H9 (cell line): ENCODE data around the gene MICAL3. TPM values are rescaled to one million over a fixed set of nuclear protein-coding genes. Genes with fewer than 3 reads are reported as not detected.

Source experiments
- DNase-seq: peaks from one replicate; pipeline ENCODE4 v3.0.0-alpha.2; 2017
- H2AFZ ChIP-seq: one replicate; pipeline ENCODE4 v1.6.1; 2013; ENCODE audit warnings: mild to moderate bottlenecking, low read length, control low read depth, moderate library complexity
- H2AK5ac ChIP-seq: 2 replicates; pipeline ENCODE4 v1.6.1; 2013; ENCODE audit warnings: low read length, control low read depth, mixed read lengths; ENCODE audit not compliant: insufficient read length
- H2BK120ac ChIP-seq: one replicate; pipeline ENCODE4 v1.6.1; 2013; ENCODE audit warnings: low read depth, mild to moderate bottlenecking, low read length, control low read depth, inconsistent platforms; ENCODE audit not compliant: poor library complexity, severe bottlenecking
- H2BK12ac ChIP-seq: 2 replicates; pipeline ENCODE4 v1.6.1; 2013; ENCODE audit warnings: low read length, control low read depth, mixed read lengths, low read depth; ENCODE audit not compliant: insufficient read length
- H2BK15ac ChIP-seq: 2 replicates; pipeline ENCODE4 v1.6.1; 2013; ENCODE audit warnings: low read depth, low read length, control low read depth
- H2BK20ac ChIP-seq: one replicate; pipeline ENCODE4 v1.6.1; 2013; ENCODE audit warnings: low read depth, mild to moderate bottlenecking, low read length, control low read depth, inconsistent platforms; ENCODE audit not compliant: poor library complexity, severe bottlenecking
- H2BK5ac ChIP-seq: 2 replicates; pipeline ENCODE4 v1.6.1; 2013; ENCODE audit warnings: low read length, control low read depth, mixed read lengths; ENCODE audit not compliant: insufficient read length
- H3K14ac ChIP-seq: 2 replicates; pipeline ENCODE4 v1.6.1; 2013; ENCODE audit warnings: low read length, control low read depth; ENCODE audit not compliant: insufficient read depth
- H3K18ac ChIP-seq: 2 replicates; pipeline ENCODE4 v1.6.1; 2013; ENCODE audit warnings: low read depth, mild to moderate bottlenecking, mixed read lengths, low read length, control low read depth; ENCODE audit not compliant: insufficient read length
- H3K23ac ChIP-seq: 2 replicates; pipeline ENCODE4 v1.6.1; 2013; ENCODE audit warnings: low read length, control low read depth, mixed read lengths, low read depth; ENCODE audit not compliant: insufficient read length
- H3K23me2 ChIP-seq: 2 replicates; pipeline ENCODE4 v1.6.1; 2013; ENCODE audit warnings: low read depth, mild to moderate bottlenecking, mixed read lengths, low read length, control low read depth; ENCODE audit not compliant: insufficient read length, poor library complexity, severe bottlenecking
- H3K27ac ChIP-seq: 2 replicates; pipeline ENCODE4 v1.5.1; 2013; ENCODE audit warnings: low read length, control low read depth, mixed read lengths, low read depth; ENCODE audit not compliant: insufficient read length
- H3K27me3 ChIP-seq: 2 replicates; pipeline ENCODE4 v1.6.1; 2013; ENCODE audit warnings: low read length, control low read depth, inconsistent platforms; ENCODE audit not compliant: insufficient read depth
- H3K4ac ChIP-seq: 2 replicates; pipeline ENCODE4 v1.6.1; 2013; ENCODE audit warnings: low read depth, mild to moderate bottlenecking, control low read depth, inconsistent platforms, low read length, moderate library complexity
- H3K4me1 ChIP-seq: 2 replicates; pipeline ENCODE4 v1.6.1; 2013; ENCODE audit warnings: low read length, control low read depth, inconsistent platforms; ENCODE audit not compliant: insufficient read depth
- H3K4me2 ChIP-seq: 2 replicates; pipeline ENCODE4 v1.6.1; 2013; ENCODE audit warnings: low read length, control low read depth, mixed read lengths; ENCODE audit not compliant: insufficient read length, insufficient read depth
- H3K56ac ChIP-seq: 2 replicates; pipeline ENCODE4 v1.6.1; 2013; ENCODE audit warnings: low read depth, mild to moderate bottlenecking, mixed read lengths, low read length, control low read depth; ENCODE audit not compliant: insufficient read length
- H3K79me1 ChIP-seq: 2 replicates; pipeline ENCODE4 v1.6.1; 2013; ENCODE audit warnings: low read depth, mild to moderate bottlenecking, moderate library complexity, low read length, control low read depth, inconsistent platforms; ENCODE audit not compliant: insufficient read depth, poor library complexity, severe bottlenecking
- H3K79me2 ChIP-seq: 2 replicates; pipeline ENCODE4 v1.6.1; 2013; ENCODE audit warnings: low read length, control low read depth, inconsistent platforms; ENCODE audit not compliant: insufficient read depth
- H3K9ac ChIP-seq: 2 replicates; pipeline ENCODE4 v1.6.1; 2013; ENCODE audit warnings: low read length, control low read depth, mixed read lengths; ENCODE audit not compliant: insufficient read length; ENCODE audit errors: extremely low read depth
- H3K9me3 ChIP-seq: one replicate; pipeline ENCODE4 v1.6.1; 2013; ENCODE audit warnings: low read depth, low read length, inconsistent platforms; ENCODE audit not compliant: control insufficient read depth
- H3T11ph ChIP-seq: one replicate; pipeline ENCODE4 v1.6.1; 2013; ENCODE audit warnings: mild to moderate bottlenecking, low read length, control low read depth, inconsistent platforms
- H4K20me1 ChIP-seq: one replicate; pipeline ENCODE4 v1.6.1; 2013; ENCODE audit not compliant: control insufficient read depth, insufficient read length, insufficient read depth
- H4K5ac ChIP-seq: 2 replicates; pipeline ENCODE4 v1.6.1; 2013; ENCODE audit warnings: low read depth, mild to moderate bottlenecking, mixed read lengths, low read length, control low read depth; ENCODE audit not compliant: insufficient read length
- H4K8ac ChIP-seq: replicated peaks from 2 replicates; pipeline ENCODE4 v1.6.1; 2013; ENCODE audit warnings: low read length, control low read depth, mixed read lengths, low read depth; ENCODE audit not compliant: insufficient read length
- H4K91ac ChIP-seq: 2 replicates; pipeline ENCODE4 v1.6.1; 2013; ENCODE audit warnings: low read depth, mild to moderate bottlenecking, moderate library complexity, mixed read lengths, low read length, control low read depth; ENCODE audit not compliant: insufficient read length
- H3K27ac Mint-ChIP-seq, 3 experiments: 2 replicates in 2 of 3; 3 replicates in 1 of 3; pipeline ENCODE4 v1.8.0; 2020 to 2021; ENCODE audit warnings: mixed read lengths in 3 of 3, mild to moderate bottlenecking in 1 of 3, moderate library complexity in 1 of 3
- H3K27me3 Mint-ChIP-seq: 2 replicates; pipeline ENCODE4 v1.8.0; 2021; ENCODE audit warnings: low read depth, mild to moderate bottlenecking, moderate library complexity, mixed read lengths
- H3K36me3 Mint-ChIP-seq, 3 experiments: 2 replicates in 2 of 3; 3 replicates in 1 of 3; pipeline ENCODE4 v1.8.0; 2020 to 2021; ENCODE audit warnings: low read depth in 3 of 3, mixed read lengths in 3 of 3; ENCODE audit not compliant: insufficient read depth in 1 of 3
- H3K4me1 Mint-ChIP-seq, 2 experiments: 2 replicates each; pipeline ENCODE4 v1.8.0; 2020; ENCODE audit warnings: mixed read lengths in 2 of 2
- H3K4me3 Mint-ChIP-seq, 2 experiments: 2 replicates in 1 of 2; 3 replicates in 1 of 2; pipeline ENCODE4 v1.8.0; 2020 to 2021; ENCODE audit warnings: mild to moderate bottlenecking in 2 of 2, mixed read lengths in 2 of 2, moderate library complexity in 1 of 2
- H3K9me3 Mint-ChIP-seq, 2 experiments: 2 replicates in 1 of 2; 3 replicates in 1 of 2; pipeline ENCODE4 v1.8.0; 2020; ENCODE audit warnings: mild to moderate bottlenecking in 2 of 2, mixed read lengths in 2 of 2, moderate library complexity in 1 of 2
- CTCF ChIP-seq: fragments of 200-600 bp; sonication (generic); conservative IDR thresholded peaks from 3 replicates; pipeline ENCODE4 v1.8.0; 2021; ENCODE audit warnings: antibody characterized with exemption, mild to moderate bottlenecking
- WGBS: extraction: QIAGEN DNeasy Blood & Tissue Kit; methylation state at CpG from one replicate; pipeline ENCODE4 v1.1.7; 2013; ENCODE audit warnings: missing lambda C conversion rate, low lambda C conversion rate, mixed read lengths; ENCODE audit not compliant: insufficient read length; ENCODE audit errors: extremely low coverage; 5-methylcytosine and 5-hydroxymethylcytosine counted together
- total RNA-seq: library from RNA; stranded (reverse); gene quantifications from 2 replicates; pipeline ENCODE4 v1.2.1, GENCODE V29; 2021

The MICAL3 gene
- total RNA-seq, 1 experiment from 2014 or later, result 50.2 TPM

GRCh38 chr22:17942721-17943120, 81.6 kb downstream of the MICAL3 start:
- peaks cover 62 to 83% of the 10 kb centered on the region in 2 experiments for H3K4me1 Mint-ChIP-seq
- no CpG with 5 or more reads among the region's 8 CpGs for WGBS
- no peak overlapping the region for H2BK5ac ChIP-seq
- H3K4me3 Mint-ChIP-seq, result no peak overlapping the region
- H3K79me2 ChIP-seq, result peaks cover 2% of the 10 kb centered on the region; the same call in 1 of the 2 replicates
- H2BK12ac ChIP-seq, result no peak overlapping the region
- no peak overlapping the region for H3K56ac ChIP-seq
- no peaks in the 10 kb centered on the region for H3K36me3 Mint-ChIP-seq
- DNase-seq, result no peak
- H3K4me2 ChIP-seq, result no peak overlapping the region
- H3K27ac Mint-ChIP-seq, result peak overlapping the region in 2 of 3 experiments; percentile 76 to 88; a peak in 3 of 7 replicates
- peak overlapping the region; percentile 29; the same call in 1 of the 2 replicates for H3K14ac ChIP-seq
- H3K27me3 ChIP-seq, result no peaks in the 10 kb centered on the region
- H3K4me1 ChIP-seq, result peaks cover 11% of the 10 kb centered on the region; the same call in 1 of the 2 replicates
- no peaks in the 10 kb centered on the region for H3K27me3 Mint-ChIP-seq
- no peak overlapping the region for H4K91ac ChIP-seq
- H4K5ac ChIP-seq, result no peak overlapping the region
- no peak overlapping the region for H3K4ac ChIP-seq
- H2BK20ac ChIP-seq, result no peak overlapping the region
- no peaks in the 10 kb centered on the region for H3K9me3 ChIP-seq
- no peak overlapping the region for H3K27ac ChIP-seq
- H3K79me1 ChIP-seq, result peaks cover 13% of the 10 kb centered on the region
- H2AK5ac ChIP-seq, result no peak overlapping the region
- H3K9ac ChIP-seq, result no peak overlapping the region
- H4K20me1 ChIP-seq, result no peaks in the 10 kb centered on the region
- H3K9me3 Mint-ChIP-seq, result no peaks in the 10 kb centered on the region
- TF ChIP-seq CTCF, result no peak
- H3K23ac ChIP-seq, result no peak overlapping the region
- no peak overlapping the region for H3K18ac ChIP-seq
- no peak overlapping the region for H3T11ph ChIP-seq
- H3K23me2 ChIP-seq, result no peaks in the 10 kb centered on the region
- no peak overlapping the region for H2BK120ac ChIP-seq
- no peak overlapping the region for H2BK15ac ChIP-seq
- H2AFZ ChIP-seq, result no peak overlapping the region
- H4K8ac ChIP-seq, result no peak overlapping the region
